H4 (cell line): ENCODE data around the gene TNFRSF8. TPM values are rescaled to one million over a fixed set of nuclear protein-coding genes. Genes with fewer than 3 reads are reported as not detected.
"Not testable (repeated sequence)": the region's sequence is repeated elsewhere in the genome, so short reads cannot be mapped to it uniquely, and the experiment has no call there.

Experiments
- DNase-seq: peaks from one replicate; pipeline ENCODE4 v3.0.0-alpha.2; 2015; ENCODE audit warnings: low spot score
- total RNA-seq: library from RNA; depleted of rRNA; stranded (reverse); fragments of >200 nt; shearing (Covaris generic); gene quantifications from 2 replicates; pipeline ENCODE4 v1.2.3, GENCODE V29; 2014; rRNA removed

TNFRSF8 gene
- total RNA-seq, result 0.02 TPM in 1 of 2 replicates, not detected in the other

DNA sequence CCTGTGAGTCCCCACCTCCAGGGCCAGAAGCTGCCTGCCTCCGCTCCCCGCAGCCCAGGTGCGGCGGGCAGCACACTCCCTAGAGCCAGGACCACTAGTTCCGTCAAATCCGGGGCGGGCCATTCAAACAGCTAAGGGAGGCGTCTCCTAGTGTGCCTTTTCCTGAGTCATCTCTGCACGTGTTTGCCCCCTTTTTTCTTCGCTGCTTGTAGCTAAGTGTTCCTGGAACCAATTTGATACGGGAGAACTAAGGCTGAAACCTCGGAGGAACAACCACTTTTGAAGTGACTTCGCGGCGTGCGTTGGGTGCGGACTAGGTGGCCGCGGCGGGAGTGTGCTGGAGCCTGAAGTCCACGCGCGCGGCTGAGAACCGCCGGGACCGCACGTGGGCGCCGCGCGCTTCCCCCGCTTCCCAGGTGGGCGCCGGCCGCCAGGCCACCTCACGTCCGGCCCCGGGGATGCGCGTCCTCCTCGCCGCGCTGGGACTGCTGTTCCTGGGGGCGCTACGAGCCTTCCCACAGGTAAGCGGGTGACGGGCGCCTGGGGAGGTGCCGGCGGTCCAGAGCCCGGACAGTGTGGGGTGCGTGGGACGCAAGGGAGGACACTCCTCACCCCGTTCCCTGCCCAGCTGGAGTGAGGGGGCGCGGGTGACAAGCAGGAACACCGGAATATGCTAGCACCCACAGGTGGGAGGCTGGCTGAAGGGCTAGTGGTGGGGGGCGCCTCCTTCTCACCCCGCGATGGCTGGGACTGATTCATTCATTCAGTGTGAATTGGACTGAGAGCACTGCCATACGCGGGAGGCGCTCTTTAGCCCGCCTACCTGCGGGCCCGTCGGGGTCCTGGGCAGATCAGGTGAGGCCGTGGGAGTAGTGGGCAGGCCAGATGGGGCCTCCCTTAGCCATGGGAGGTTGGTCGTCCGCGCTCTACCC, at the start of gene TNFRSF8:
Gene TNFRSF8 (plus strand): TSS at position 163 of the 932 bp plus-strand sequence. CDS start 296 bp downstream, at position 459.
- DNase-seq, result no peak

DNA sequence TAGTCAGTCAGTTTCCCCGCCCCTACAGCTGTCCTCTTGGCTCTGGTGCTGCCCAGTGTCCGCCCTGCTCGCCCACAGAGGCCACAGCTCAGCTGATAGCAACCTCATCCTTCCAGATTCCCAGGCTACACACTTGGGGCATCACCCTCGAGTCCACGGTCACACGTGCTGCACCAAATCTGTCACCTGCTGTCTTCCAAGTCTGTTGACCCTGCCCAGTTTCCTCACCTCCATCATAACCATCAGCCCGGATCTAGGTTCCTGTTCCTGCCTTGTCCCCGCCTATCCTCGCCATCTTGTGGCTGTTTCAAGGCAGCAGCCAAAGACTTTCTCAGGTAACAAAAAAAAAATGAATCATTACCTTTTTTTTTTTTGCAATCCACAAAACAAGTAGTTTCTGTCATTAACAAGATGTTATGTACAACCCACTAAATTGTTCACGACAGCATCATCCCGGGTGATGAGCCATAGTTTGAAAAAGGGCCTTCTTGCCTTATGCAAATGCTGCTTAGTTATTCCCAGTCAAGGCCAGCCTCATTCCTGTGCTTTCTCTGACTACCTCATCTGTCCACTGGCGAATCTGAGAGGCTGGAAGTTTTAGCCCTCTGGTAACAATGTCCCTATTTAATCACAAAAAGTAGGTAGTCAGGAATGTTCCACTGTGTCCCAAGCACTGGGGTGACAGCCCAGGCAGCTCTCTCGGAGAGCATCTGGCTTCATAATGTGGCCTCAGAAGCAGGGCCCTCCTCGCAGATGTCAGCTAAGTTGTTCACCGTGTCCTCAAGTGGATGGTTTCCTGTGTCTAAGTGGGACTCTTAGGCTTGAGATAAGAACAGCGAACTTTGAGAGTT, 48.7 kb upstream of the TNFRSF8 start:
- no peak for DNase-seq

DNA sequence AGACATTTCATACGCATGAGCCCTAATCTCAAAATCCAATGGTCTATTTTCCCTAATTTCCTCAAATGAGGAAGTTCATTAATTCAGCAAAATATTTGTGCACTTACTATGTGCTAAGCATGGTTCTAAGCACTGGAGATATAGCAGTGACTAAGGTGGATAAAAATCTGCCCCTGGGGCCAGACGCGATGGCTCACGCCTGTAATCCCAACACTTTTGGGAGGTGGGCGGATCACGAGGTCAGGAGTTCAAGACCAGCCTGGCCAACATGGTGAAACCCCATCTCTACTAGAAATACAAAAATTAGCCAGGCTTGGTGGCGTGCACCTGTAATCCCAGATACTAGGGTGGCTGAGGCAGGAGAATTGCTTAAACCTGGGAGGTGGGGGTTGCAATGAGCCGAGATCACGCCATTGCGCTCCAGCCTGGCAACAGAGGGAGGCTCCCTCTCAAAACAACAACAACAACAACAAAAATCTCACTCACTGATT, 48.1 kb upstream of the TNFRSF8 start:
- DNase-seq, result no peak

DNA sequence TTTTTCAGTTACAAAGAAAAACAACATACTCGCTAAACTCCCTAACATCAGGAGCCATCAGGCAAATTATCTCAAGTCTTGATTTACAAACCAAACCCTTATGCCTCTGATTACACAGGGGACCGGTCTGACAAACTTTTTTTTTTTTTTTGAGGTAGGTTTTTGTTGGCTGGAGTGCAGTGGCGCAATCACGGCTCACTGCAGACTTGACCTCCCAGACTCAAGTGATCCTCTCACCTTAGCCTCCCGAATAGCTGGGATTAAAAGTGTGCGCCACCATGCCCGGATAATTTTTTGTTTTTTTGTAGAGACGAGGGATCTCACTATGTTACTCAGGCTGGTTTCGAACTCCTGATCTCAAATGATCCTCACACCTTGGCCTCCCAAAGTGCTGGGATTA, 47.6 kb upstream of the TNFRSF8 start:
- DNase-seq, result no peak

DNA sequence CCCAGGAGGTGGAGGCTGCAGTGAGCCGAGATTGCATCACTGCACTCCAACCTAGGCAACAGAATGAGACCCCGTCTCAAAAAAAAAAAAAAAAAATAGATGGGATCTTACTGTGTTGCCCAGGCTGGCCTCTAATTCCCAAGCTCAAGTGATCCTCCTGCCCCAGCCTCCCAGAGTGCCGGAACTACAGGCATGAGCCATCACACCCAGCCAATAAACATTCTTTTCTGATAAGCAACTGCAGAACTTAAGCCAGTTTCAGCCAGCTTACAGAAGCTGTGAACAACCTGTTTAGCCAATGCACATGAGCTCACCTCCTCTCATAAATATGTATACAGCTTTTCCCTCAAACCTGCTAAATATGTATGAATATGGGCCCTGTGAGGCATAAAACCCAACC, 46.9 kb upstream of the TNFRSF8 start:
- no peak for DNase-seq

DNA sequence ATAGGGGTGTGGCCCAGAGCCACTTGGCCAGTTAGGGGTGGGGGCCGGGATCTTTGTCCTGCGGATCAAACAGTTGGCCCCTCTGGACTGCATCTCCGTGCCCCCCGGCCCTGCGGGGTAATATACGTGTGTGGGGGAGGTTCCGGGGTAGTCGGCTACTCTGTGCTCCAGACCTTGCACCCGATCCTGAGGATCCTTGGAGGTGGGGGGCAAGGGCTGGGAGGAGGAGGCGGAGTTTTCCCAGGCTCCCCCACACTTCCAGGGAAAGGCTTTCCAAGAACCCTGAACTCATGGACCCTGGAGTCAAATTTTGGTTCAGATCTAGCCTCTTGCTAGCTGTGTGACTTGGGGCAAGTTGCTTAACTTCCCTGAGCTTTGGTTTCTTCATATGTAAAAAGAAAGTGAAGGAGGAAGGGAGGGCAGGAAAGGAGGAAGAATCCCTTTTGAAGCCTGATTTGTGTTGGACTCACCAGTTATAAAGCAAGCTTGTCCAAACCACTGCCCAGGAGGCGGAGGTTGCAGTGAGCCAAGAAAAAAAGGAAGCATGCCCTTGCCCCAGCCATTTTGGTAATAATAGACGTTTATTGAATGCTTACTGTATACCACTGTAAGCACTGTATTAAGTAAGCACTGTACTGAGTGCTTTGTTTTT, 43.1 kb upstream of the TNFRSF8 start:
- DNase-seq, result no peak

DNA sequence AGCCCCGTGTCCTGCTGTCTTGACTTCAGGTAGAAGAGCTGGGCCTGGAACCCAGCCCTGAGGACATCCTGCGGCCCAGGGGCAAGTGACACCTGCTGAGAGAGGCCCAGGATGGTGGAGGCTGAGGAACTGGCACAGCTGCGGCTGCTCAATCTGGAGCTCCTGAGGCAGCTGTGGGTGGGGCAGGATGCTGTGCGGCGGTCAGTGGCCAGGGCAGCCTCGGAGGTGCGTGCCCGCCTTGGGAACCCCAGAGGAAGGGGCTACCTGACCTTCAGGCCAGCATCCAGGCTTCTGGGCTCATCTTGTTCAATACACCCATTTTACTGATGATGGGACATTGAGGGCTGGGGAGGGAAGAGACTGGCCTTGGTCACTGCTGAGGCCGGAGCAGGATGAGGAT, 41.5 kb upstream of the TNFRSF8 start:
- DNase-seq, result no peak

DNA sequence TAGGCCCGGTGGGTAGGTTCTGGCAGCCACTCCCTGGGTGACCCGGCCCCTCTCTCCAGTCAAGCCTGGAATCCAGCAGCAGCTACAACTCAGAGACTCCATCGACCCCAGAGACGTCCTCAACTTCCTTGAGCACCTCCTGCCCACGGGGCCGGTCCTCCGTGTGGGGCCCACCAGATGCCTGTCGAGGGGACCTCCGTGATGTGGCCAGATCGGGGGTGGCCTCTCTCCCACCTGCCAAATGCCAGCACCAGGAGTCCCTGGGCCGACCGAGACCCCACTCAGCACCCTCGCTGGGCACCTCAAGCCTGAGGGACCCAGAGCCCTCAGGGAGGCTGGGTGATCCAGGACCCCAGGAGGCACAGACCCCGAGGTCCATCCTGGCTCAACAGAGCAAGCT, 41.1 kb upstream of the TNFRSF8 start:
- DNase-seq, result no peak

DNA sequence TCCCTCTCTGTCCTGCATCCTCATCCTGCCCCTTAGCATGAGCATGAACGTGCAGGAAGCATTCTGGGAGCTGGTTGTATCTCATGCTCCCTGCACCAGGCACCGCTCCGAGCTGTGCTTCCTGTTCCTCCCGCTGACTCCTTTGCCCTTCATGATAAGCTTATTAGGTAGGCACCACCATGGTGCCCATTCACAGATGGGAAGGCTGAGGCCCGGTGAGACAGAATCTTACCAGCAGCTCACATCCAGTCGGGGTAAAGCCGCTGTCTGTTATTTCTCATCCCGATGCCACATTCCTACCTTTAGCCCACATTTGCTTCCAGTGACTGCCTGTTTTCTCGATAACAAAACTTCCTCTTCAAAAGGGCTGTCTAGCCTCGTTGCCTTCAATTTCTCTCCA, 36.5 kb upstream of the TNFRSF8 start:
- DNase-seq, result no peak

DNA sequence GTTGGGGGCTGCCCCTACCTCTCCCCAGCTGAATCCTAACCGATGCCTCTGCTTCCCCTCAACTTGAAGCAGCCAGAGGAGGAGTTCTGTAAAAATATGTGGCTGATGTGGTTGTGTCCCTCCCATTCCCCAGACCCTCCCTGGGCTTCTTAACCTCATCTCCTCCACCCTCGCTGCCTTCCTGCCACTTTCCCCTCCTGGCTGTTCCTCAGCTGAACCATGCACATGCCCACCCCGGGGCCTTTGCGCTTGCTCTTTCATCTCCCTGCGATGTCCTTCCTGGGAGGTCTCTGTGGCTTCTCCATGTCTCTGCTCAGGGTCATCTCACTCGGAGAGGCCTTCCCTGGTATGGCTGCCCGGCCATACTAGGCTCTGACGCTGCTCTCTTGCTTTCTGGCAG, 34.9 kb upstream of the TNFRSF8 start:
- DNase-seq, result no peak

DNA sequence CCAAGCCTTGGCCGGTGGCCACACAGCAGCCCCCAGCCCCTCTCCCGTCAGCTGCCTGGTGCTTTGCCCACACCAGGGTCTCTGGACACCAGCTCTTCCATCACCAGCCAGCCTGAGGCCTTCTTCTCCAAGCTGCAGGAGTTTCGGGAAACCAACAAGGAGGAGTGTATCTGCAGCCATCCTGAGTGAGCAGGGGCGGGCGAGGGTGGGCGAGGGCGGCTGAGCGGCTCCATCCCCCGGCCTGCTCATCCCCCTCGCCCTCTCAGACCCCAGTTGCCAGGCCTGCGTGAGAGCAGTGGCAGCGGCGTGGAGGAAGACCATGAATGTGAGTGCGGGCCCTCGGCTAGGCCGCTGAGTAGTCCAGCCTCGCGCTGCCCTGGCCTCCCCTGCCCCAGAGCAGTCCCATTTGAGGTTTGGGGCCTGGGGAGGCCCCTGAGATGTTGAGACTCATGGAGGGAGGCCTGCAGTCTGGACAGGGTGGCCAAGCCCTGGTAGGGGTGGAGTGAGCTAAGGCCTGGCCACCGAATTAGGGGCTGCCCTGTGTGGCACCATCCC, 34.1 kb upstream of the TNFRSF8 start:
- DNase-seq, result no peak

DNA sequence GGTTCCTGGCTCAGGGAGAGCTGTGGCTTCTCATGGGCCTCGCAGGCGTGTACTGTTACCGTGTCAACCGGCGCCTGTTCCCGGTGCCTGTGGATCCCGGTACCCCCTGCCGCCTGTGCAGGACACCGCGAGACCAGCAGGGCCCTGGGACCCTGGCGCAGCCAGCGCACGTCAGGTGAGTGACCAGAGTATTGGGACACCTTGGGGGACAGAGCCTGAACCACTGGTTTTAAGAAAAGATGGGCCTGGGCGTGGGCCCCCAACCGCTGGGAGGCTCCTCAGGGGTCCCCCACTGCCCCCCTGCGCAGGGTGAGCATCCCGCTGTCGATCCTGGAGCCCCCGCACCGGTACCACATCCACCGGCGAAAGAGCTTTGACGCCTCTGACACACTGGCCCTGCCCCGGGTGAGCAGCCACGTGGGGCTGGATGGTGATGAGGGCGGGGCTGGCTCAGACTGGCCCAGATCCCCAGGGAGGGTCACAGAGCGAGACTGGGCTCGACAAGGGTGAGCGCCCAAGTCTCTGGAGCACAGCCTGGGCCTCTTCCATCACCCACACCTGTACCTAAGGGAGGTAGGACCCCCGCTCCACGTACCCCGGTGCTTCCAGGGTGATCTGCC, 33.3 kb upstream of the TNFRSF8 start:
- DNase-seq, result no peak

DNA sequence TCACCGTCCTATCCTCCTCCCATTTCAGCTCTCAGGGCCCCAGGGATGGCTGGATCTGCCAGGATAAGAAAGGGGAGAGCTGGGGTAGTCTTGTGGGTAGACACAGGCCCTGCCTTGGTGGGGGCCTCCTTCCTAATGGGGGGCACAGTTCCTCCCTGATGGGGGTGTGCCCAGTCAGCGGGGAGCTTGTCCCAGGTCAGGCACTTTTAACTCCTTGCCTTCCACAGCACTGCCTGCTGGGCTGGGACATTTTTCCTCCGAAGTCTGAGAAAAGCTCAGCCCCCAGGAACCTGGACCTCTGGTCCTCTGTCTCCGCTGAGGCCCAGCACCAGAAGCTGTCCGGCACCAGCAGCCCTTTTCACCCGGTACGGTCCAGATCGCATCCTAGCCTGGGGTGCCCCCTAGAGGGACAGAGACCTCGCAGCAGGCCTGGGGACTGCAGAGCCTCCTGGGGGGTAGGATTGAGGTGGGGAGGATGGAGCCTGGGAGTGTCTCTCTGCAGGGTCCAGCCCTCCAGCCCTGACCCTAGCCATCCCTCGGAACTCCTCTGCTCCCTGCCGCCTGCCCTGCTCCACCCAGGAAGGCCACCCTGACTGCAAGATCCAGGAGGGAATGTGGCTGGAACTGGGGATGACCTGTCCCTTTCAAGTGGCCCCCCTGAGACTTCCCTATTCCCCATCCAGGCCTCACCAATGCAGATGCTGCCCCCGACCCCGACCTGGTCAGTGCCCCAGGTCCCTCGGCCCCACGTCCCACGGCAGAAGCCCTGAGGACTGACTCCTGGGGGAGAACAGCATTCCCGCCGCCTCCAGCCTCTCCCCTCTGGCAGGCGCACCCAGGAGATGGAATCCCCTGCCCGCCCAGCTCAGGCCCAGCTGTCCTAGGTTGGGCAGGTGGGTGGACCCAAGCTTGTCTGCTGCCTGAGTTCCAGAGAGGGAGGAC, 31.8 kb upstream of the TNFRSF8 start:
- DNase-seq, result no peak

DNA sequence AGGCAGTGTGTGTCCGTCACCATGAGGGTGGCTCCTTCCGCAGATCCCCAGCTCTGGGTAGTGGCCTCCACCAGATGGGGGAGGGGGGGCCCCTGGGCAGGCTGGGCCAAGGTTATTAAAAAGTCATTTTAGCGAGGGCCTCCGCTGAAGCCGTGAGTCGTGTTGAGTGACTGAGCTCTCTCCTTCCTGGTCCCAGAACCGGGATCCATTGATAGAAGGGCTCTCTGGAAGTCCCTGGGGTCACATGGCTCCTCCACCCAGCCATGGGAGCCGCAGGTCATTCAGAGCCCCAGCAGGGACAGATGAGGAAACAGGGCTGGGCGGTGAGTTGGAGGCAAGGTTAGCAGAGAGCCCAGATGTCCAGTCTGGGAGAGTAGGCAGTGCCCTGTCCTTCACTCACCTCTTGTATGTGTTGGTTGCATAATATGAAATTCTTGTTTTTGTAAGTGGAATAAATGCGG, 30.9 kb upstream of the TNFRSF8 start:
- DNase-seq, result no peak

DNA sequence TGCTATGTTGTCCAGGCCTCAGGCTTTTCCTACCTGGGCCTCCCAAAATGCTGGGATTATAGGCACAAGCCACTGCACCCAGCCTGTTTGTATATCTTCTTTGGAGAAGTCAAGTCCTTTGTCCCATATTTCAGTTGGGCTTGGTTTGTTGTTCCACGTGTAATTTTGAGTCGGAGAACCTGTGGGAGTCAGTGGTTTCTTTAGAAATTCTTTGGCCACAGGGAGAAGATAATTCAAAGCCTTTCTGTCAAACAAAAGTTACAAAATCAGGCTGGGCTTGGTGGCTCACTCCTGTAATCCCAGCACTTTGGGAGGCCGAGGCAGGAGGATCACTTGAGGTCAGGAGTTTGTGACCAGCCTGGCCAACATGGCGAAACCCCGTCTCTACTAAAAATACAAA, 29.7 kb upstream of the TNFRSF8 start:
- DNase-seq, result not testable (repeated sequence)

DNA sequence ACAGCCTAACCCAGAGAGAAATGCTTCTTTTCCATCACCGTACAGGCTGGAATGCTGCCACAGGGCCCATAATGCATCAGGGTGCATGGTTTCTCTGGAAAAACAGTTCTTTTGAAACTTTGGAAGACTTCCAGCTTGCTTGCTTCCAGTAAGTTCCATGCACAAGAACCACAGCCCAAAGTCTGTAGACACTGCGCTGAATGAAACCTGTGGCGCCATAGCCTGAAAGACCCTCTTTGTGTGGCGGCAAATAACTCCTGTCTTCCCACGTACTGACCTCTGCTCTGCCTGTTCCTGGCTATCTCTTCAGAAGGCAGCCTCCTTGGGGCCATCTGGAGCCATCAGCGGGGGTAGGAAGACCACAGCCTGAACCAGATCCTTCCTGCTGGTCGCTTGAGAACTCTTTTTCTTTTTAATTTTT, 28.7 kb upstream of the TNFRSF8 start:
- DNase-seq, result no peak

DNA sequence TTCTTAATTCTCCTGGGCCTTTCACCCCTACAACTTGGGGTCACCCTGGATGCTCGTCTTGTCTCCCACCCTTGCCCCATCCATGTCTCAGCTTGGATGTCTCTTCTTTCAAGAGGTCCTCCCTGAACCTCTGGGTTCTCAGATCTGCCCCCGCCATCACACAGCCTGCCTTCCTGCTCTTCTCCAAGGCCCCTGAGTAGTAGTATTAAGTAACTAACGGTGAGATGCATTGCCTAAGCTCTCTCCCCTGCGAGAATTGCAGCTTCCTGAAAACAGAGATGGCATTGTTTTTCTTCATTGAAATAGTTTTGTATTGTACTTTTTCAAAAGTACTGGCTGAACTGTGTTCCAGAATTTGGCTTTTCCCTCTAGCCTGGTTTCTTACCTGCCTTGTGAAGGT, 27.8 kb upstream of the TNFRSF8 start:
- DNase-seq, result no peak

DNA sequence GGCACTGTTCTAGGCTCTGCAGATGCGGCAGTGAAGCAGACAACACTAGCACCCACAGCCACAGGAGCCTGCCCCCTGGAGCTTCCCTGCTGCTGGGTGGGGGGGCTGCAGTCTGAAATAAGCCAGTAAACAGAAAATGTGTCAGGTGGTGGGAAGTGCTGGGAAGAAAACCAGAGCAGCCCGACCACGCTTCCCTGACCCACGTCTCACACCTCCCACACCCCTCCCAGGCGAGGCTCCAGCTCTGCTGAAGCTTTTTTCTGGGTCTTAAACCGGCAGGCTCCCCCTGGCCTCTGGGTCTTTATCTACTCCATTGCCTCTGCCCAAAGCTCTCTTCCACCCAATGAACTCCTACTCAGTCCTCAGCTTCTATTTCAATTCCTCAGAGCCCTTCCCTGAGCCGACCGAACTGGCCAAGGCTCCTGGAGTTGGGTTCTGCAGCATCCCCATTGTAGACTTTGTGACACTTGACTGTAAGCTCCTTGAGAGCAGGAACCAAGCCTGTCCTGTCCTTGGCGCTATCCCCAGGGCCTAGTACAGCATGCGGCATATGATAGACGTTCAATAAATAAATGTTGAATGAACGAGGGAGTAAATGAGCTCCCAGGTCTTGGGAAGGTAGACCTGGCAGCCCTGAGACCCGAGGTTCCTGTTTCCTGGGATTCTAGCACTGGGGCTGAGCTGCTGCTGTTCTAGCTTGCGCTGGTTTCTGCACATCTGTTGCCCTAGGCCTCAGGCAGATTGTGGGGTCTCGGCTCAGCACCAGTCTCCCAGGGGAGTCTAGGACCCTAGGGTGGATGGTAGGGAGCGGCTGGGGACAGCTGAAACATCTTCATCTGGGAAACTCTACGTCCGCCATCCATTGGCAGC, 25.4 kb upstream of the TNFRSF8 start:
- no peak for DNase-seq
